Smooth muscle cell (in vitro differentiated cells): ENCODE measurements around the gene SHMT2. TPM values are rescaled to one million over a fixed set of nuclear protein-coding genes. Genes with fewer than 3 reads are reported as not detected.
A peak's percentile ranks its signal among the peaks of the same experiment; 100 is the strongest.

ENCODE experiments used
- DNase-seq: peaks from one replicate; lab custom pipeline; 2025; ENCODE audit not compliant: unreplicated experiment; lab: John Stamatoyannopoulos, UW
- H2AFZ ChIP-seq: fragments of 200-600 bp; sonication (generic); 2 replicates; pipeline ENCODE4 v1.6.0; 2016; ENCODE audit warnings: antibody characterized with exemption, low read depth, mild to moderate bottlenecking
- H3F3A ChIP-seq: fragments of 200-600 bp; sonication (generic); 2 replicates; pipeline ENCODE4 v1.6.0; 2017; ENCODE audit warnings: antibody characterized with exemption, low read depth
- H3K27ac ChIP-seq: fragments of 200-600 bp; sonication (generic); 2 replicates; pipeline ENCODE4 v1.5.1; 2016; ENCODE audit warnings: low read depth, mild to moderate bottlenecking
- H3K27me3 ChIP-seq: fragments of 200-600 bp; sonication (generic); 2 replicates; pipeline ENCODE4 v1.6.1; 2016; ENCODE audit warnings: low read depth, mild to moderate bottlenecking
- H3K36me3 ChIP-seq: fragments of 200-600 bp; sonication (generic); 2 replicates; pipeline ENCODE4 v1.5.1; 2016; ENCODE audit warnings: low read depth
- H3K4me1 ChIP-seq: fragments of 200-600 bp; sonication (generic); 2 replicates; pipeline ENCODE4 v1.5.1; 2016; ENCODE audit warnings: low read depth
- H3K4me2 ChIP-seq: fragments of 200-600 bp; sonication (generic); 2 replicates; pipeline ENCODE4 v1.6.0; 2016; ENCODE audit warnings: mild to moderate bottlenecking
- H3K4me3 ChIP-seq: fragments of 200-600 bp; sonication (generic); 2 replicates; pipeline ENCODE4 v1.5.1; 2016; ENCODE audit warnings: mild to moderate bottlenecking
- H3K79me2 ChIP-seq: fragments of 200-600 bp; sonication (generic); 2 replicates; pipeline ENCODE4 v1.6.0; 2016; ENCODE audit warnings: low read depth, mild to moderate bottlenecking
- H3K9ac ChIP-seq: fragments of 200-600 bp; sonication (generic); 2 replicates; pipeline ENCODE4 v1.6.0; 2016; ENCODE audit warnings: low read depth
- H3K9me3 ChIP-seq: fragments of 200-600 bp; sonication (generic); replicated peaks from 2 replicates; pipeline ENCODE4 v1.5.1; 2016; ENCODE audit warnings: low read depth
- H4K20me1 ChIP-seq: fragments of 200-600 bp; sonication (generic); 2 replicates; pipeline ENCODE4 v1.6.0; 2016; ENCODE audit warnings: low read depth
- WGBS: methylation state at CpG from one replicate; pipeline ENCODE4 v1.1.7; 2016; ENCODE audit warnings: low lambda C conversion rate; 5-methylcytosine and 5-hydroxymethylcytosine counted together
- polyA plus RNA-seq: library from polyadenylated mRNA; unstranded; fragments of >200 nt; fragmentation: Nextera tagmentation; extraction: Ambion mirVana; gene quantifications from 2 replicates; pipeline ENCODE4 v1.2.1, GENCODE V29; 2016
- total RNA-seq: library from RNA; depleted of rRNA; stranded (reverse); fragments of >200 nt; gene quantifications from 2 replicates; pipeline ENCODE4 v1.2.3, GENCODE V29; 2014
- TF ChIP-seq, protein P1 (sequence below): fragments of 200-600 bp; sonication (generic); IDR thresholded peaks from 2 replicates; pipeline ENCODE4 v1.5.1; 2017; ENCODE audit warnings: borderline replicate concordance, mild to moderate bottlenecking, antibody characterized with exemption; ENCODE audit not compliant: insufficient read depth, poor library complexity, severe bottlenecking

SHMT2 gene
- total and polyA plus RNA-seq, 2 experiments from 2014 or later = 107 to 117 TPM

DNA sequence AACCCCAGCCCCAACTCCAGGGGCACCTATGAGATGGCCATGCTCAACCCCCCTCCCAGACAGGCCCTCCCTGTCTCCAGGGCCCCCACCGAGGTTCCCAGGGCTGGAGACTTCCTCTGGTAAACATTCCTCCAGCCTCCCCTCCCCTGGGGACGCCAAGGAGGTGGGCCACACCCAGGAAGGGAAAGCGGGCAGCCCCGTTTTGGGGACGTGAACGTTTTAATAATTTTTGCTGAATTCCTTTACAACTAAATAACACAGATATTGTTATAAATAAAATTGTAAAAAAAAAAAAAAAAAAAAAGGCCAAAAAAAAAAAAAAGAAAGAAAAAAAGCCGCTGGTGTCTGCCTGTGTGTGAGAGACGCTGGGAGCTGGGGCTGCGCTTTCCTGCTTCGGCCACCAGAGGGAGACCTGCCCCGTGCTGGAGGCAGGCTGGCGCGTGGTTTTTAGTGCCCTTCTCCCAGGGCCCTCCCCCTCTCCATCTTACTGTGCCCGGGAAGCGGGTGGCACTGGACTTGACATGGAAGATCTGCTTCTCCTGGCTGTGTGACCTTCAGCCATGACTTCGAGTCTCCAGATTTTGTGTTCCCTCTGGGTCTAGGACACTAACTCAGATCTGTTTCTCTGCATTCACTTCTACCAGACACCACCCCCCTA lies 16.3 kb upstream of the SHMT2 start:
- H3K9ac ChIP-seq = no peak overlapping the region
- no peak overlapping the region for H3K4me2 ChIP-seq
- peak; percentile 71 for DNase-seq
- H3K9me3 ChIP-seq = no peaks in the 10 kb centered on the region
- H4K20me1 ChIP-seq = peaks cover 71% of the 10 kb centered on the region
- no peak overlapping the region for H2AFZ ChIP-seq
- no peak overlapping the region for H3K4me3 ChIP-seq
- peaks cover 22% of the 10 kb centered on the region for H3F3A ChIP-seq
- no peaks in the 10 kb centered on the region for H3K36me3 ChIP-seq
- peak overlapping the region; percentile 58 for H3K27ac ChIP-seq
- H3K27me3 ChIP-seq = peaks cover 34% of the 10 kb centered on the region
- 13% methylated on average over 16 of the region's 16 CpGs for WGBS
- peaks cover 13% of the 10 kb centered on the region for H3K4me1 ChIP-seq
- TF ChIP-seq, protein P1, sequence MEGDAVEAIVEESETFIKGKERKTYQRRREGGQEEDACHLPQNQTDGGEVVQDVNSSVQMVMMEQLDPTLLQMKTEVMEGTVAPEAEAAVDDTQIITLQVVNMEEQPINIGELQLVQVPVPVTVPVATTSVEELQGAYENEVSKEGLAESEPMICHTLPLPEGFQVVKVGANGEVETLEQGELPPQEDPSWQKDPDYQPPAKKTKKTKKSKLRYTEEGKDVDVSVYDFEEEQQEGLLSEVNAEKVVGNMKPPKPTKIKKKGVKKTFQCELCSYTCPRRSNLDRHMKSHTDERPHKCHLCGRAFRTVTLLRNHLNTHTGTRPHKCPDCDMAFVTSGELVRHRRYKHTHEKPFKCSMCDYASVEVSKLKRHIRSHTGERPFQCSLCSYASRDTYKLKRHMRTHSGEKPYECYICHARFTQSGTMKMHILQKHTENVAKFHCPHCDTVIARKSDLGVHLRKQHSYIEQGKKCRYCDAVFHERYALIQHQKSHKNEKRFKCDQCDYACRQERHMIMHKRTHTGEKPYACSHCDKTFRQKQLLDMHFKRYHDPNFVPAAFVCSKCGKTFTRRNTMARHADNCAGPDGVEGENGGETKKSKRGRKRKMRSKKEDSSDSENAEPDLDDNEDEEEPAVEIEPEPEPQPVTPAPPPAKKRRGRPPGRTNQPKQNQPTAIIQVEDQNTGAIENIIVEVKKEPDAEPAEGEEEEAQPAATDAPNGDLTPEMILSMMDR = peak; percentile 87
- H3K79me2 ChIP-seq = no peaks in the 10 kb centered on the region

DNA sequence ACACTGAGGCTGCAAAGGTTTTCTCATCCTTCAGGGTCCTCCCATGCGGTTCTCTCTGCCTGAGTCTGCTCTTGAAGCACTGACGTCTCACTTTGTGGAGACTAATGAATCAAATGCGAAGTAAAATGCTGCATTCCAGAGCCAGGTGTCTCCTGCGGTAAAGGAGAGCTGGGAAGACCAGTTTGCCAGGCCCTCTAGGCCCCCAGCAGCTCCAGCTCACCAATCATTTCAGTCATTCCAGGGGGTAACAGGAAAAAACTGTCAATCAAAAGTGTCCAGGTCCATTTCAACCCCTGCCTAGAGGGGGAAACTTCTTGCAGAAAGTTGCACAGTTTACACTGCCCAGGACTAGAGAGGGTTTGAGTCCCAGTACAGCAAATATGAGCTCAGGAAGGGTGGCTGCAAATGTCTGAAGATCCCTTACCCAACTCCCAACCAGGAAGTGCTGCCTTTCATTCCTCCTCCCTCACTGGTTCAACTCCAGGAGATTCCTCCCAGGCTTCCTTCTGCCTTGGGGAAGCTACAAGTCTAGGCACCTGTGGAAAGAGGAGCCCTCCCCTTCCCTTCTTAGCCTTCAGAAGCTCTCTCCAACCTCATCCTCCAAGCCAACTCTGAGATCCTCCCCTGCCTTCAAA lies 15.6 kb upstream of the SHMT2 start:
- Histone ChIP-seq H3K36me3 (no peaks in the 10 kb centered on the region), H3K4me2 (no peak overlapping the region), H3K4me1 (peaks cover 13% of the 10 kb centered on the region), H3K27me3 (peaks cover 41% of the 10 kb centered on the region), H2AFZ (no peak overlapping the region), H4K20me1 (peaks cover 68% of the 10 kb centered on the region), H3K4me3 (no peak overlapping the region), H3F3A (peaks cover 22% of the 10 kb centered on the region), H3K9me3 (no peaks in the 10 kb centered on the region), H3K9ac (no peak overlapping the region), H3K27ac (peak overlapping the region; percentile 58), H3K79me2 (no peaks in the 10 kb centered on the region)
- TF ChIP-seq, protein P1 = no peak
- no peak for DNase-seq
- whole genome bisulfite sequencing = 52% methylated on average over 4 of the region's 4 CpGs

GRCh38 chr12:57214398-57214781 lies 15.1 kb upstream of the SHMT2 start:
- H3K36me3 ChIP-seq = no peaks in the 10 kb centered on the region
- H3K9me3 ChIP-seq = no peaks in the 10 kb centered on the region
- TF ChIP-seq, protein P1 = peak; percentile 54
- H4K20me1 ChIP-seq = peaks cover 63% of the 10 kb centered on the region
- peaks cover 46% of the 10 kb centered on the region for H3K27me3 ChIP-seq
- peak overlapping the region; percentile 29 for H3K27ac ChIP-seq
- H3K4me2 ChIP-seq = no peak overlapping the region
- no peak overlapping the region for H3K4me3 ChIP-seq
- H3K9ac ChIP-seq = no peak overlapping the region
- no peak overlapping the region for H2AFZ ChIP-seq
- peaks cover 15% of the 10 kb centered on the region for H3K4me1 ChIP-seq
- H3K79me2 ChIP-seq = no peaks in the 10 kb centered on the region
- DNase-seq = no peak
- 21% methylated on average over 11 of the region's 14 CpGs for WGBS
- peaks cover 22% of the 10 kb centered on the region for H3F3A ChIP-seq
